Measurements from ENCODE around the gene CARS1.

CARS1 gene

DNA sequence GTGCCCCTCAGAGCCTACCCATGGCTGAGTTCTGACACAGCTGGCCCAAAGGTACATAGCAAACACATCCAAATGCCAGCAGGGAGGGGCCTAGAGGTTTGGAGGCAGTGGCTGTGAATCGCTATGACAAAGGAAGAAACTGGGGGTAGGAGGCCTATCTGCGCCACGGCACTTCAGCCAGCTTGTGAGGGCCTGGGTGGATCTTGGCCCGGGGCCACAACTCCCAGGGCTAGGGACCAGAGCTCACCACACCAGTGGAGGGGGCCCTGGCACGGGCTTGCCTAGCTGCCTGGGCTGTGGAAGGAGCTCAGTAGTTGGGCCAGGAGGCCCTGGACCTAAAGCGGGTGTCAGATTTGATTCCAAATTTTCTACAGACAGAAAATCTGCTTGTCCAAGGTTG is 55.7 kb downstream of the CARS1 start:
- no peak for DNase-seq (ENCODE audit: low read depth)
- TF ChIP-seq, protein P1, sequence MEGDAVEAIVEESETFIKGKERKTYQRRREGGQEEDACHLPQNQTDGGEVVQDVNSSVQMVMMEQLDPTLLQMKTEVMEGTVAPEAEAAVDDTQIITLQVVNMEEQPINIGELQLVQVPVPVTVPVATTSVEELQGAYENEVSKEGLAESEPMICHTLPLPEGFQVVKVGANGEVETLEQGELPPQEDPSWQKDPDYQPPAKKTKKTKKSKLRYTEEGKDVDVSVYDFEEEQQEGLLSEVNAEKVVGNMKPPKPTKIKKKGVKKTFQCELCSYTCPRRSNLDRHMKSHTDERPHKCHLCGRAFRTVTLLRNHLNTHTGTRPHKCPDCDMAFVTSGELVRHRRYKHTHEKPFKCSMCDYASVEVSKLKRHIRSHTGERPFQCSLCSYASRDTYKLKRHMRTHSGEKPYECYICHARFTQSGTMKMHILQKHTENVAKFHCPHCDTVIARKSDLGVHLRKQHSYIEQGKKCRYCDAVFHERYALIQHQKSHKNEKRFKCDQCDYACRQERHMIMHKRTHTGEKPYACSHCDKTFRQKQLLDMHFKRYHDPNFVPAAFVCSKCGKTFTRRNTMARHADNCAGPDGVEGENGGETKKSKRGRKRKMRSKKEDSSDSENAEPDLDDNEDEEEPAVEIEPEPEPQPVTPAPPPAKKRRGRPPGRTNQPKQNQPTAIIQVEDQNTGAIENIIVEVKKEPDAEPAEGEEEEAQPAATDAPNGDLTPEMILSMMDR (IDR thresholded peaks at IDR 0.05; ENCODE audit: insufficient read depth, low read depth, low read length, missing control alignments): no peak
- H3K4me3 ChIP-seq (ENCODE audit: low read length): no peak overlapping the region

DNA sequence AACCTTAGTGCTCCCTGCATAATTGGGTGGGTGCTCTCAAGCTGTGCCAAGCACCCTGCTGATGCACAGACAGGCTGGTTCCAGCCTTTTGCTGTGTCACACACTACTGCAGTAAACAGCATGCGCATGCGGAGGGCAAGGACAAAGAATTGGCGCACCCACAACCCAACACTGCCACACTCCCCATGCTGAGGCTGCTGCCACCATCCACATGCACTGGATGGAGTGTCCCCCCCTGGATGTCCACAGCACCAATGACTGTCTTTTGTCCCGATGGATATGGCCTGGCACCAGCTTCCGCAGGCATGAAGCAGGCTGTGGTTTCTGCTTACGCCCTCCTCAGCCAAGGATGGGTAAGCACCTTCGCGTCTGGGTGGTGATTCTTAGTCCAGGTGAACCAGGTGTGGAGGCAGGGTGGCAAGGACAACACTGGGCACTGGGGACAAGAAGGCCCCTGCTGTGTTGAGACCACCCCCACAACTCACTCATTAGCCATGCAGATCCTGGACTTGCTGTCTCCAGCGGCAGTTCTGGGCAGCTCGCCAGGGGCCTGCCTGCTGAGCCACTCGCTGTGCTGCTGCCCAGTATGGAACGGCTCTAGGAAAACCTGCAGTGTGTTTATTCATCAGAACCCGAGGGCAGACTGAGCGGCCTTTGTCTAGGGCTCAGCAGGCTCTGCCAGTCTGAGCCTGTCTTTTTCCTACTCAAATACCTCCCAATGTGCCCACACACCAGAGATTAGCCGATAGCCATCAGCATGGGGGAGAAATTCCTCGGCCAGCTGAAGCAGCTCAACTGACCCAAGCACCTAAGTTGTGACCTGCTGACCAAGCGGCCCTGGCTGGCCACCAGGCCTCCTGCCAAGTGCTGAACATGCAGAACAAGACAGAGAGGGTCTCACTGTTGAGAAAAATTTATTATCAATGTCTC is 56.9 kb downstream of the CARS1 start:
- TF ChIP-seq, protein P1 (IDR thresholded peaks at IDR 0.05; ENCODE audit: insufficient read depth, low read depth, low read length, missing control alignments): no peak
- DNase-seq (ENCODE audit: low read depth): peak; percentile 97
- no peak overlapping the region for H3K4me3 ChIP-seq (ENCODE audit: low read length)

DNA sequence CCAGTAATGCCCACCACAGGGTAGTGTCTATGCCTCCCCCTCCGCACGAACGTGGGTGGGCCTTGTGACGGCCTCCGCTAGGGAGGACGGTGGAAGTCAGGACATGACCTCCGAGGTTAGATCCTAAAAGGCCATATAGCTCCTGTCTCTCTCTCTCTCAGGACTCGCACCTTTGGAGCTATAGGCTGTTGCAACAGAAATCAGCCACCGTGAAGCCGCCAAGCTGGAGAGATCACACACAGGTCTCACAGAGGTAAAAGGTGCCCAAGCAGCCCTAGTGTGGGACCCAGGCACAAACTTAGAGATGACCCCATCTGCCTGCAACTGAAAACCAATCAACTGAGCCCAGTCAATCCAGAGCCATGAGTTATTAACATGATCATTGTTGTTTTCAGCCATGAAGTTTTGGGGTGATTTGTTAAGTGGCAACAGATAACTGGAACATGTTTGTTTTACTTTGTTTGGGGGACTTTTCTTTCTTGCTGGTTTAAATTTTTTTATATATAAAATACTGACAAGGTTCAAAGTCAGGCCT is 57.7 kb downstream of the CARS1 start:
- TF ChIP-seq, protein P1 (IDR thresholded peaks at IDR 0.05; ENCODE audit: insufficient read depth, low read depth, low read length, missing control alignments): no peak

DNA sequence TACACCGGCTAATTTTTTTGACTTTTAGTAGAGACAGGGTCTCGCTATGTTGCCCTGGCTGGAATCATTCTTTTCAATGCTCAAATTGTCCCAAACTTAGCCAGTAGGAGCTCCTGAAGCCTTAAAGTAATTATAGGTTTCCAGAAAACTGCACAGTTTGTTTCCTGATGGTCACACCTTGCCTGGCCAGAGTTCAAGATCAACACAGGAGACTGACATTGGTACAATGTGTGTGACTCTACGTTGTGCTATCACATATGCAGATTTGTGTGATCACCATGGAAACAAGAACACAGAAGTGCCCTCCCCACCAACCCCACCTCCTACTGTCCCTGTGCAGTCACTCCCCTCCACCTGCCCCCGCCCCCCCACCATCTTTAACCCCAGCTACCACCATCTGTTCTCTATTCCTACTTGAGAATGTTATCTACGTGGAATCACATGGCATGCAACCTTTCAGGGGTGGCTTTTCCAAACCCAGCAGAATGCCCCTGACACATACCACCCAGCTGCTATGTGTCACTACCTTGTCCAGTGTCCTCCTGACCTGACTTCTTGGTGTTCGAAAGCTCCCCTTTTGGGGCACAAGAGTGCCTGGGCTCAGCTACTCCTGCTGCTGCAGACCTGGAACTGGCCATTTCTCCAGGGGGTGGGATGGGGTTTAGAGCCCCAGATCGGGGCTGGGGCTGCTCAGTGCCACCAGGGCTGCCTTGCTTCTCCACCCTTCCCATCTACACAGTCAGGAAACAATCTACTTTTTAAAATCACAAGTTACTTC is 59.0 kb downstream of the CARS1 start:
- no peak overlapping the region for H3K4me3 ChIP-seq (ENCODE audit: low read length)
- TF ChIP-seq, protein P1 (IDR thresholded peaks at IDR 0.05; ENCODE audit: insufficient read depth, low read depth, low read length, missing control alignments): no peak
- no peak for DNase-seq (ENCODE audit: low read depth)

More for the DNA sequence above, 57.7 kb downstream of the CARS1 start:
- DNase-seq (ENCODE audit: low read depth): no peak
- H3K4me3 ChIP-seq (ENCODE audit: low read length): no peak overlapping the region

DNA sequence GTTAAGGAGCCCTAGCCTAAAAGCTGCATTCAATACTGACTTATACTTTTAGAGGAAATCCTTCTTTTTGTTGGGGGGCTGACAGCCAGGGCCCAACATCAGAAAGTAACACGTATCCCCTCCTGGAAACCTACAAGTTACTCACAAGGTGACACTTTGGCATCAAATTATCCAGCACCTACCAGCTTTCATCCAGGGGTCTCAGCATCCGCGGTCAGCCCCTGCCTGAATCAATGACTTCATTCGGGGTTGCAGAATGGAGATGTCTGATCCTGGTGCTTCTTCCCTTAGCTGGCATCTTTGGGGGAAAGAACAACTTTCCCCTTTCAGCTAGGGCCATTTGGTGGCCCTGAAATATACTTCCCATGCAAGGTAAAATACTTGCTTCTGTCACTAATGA is 59.8 kb downstream of the CARS1 start:
- no peak for DNase-seq (ENCODE audit: low read depth)
- TF ChIP-seq, protein P1 (IDR thresholded peaks at IDR 0.05; ENCODE audit: insufficient read depth, low read depth, low read length, missing control alignments): no peak

DNA sequence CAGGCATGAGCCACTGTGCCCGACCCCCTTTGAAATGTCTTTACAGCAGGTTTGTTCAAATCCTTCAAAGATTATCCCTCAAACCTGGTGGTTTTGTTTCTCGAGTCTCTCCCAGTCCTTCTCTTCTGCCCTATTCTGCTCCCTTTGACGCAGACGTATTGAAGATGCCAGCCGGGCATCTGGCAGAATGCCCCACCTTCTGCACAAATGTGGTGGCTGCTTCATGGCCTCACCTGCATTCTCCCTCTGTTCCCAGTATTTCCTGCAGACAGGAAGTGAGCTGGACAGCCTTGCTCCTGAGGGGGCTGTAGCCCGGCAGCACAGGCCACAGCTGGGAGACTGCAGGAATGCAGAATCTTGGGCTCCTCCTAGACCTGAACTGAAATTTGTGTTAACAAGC is 60.2 kb downstream of the CARS1 start:
- no peak for DNase-seq (ENCODE audit: low read depth)
- TF ChIP-seq, protein P1 (IDR thresholded peaks at IDR 0.05; ENCODE audit: insufficient read depth, low read depth, low read length, missing control alignments): no peak

More for the DNA sequence above, 59.8 kb downstream of the CARS1 start:
- no peak overlapping the region for H3K4me3 ChIP-seq (ENCODE audit: low read length)

More for the DNA sequence above, 60.2 kb downstream of the CARS1 start:
- no peak overlapping the region for H3K4me3 ChIP-seq (ENCODE audit: low read length)

Measured in epithelial cell of esophagus (primary cell).